HG03135 (cell line): ENCODE data around the gene WFDC5.
"Not testable (repeated sequence)": the region's sequence is repeated elsewhere in the genome, so short reads cannot be mapped to it uniquely, and the experiment has no call there.

Experiments
- ATAC-seq: cut with Tn5 transposase; IDR thresholded peaks from one replicate; pipeline ENCODE4 v1.9.1; 2021; ENCODE audit warnings: mild to moderate bottlenecking, moderate library complexity; ENCODE audit not compliant: unreplicated experiment

WFDC5 gene

GRCh38 chr20:45090481-45090880, 24.5 kb downstream of the WFDC5 start:
- ATAC-seq: no peak

GRCh38 chr20:45088247-45088646, 26.7 kb downstream of the WFDC5 start:
- no peak for ATAC-seq

- no peak for ATAC-seq
Observed at GRCh38 chr20:45087814-45088213, 27.2 kb downstream of the WFDC5 start.

GRCh38 chr20:45087097-45087790, 27.7 kb downstream of the WFDC5 start:
- ATAC-seq: no peak

GRCh38 chr20:45085867-45086266, 29.1 kb downstream of the WFDC5 start:
- no peak for ATAC-seq

GRCh38 chr20:45085289-45085688, 29.7 kb downstream of the WFDC5 start:
- ATAC-seq: no peak

- ATAC-seq: no peak
Observed at GRCh38 chr20:45083127-45083526, 31.8 kb downstream of the WFDC5 start.

GRCh38 chr20:45082468-45082867, 32.5 kb downstream of the WFDC5 start:
- ATAC-seq: no peak

- ATAC-seq: no peak
Observed at GRCh38 chr20:45080867-45081624, 33.9 kb downstream of the WFDC5 start.

GRCh38 chr20:45077559-45077958, 37.4 kb downstream of the WFDC5 start:
- ATAC-seq: no peak

- no peak for ATAC-seq
Observed at GRCh38 chr20:45073221-45073620, 41.8 kb downstream of the WFDC5 start.

GRCh38 chr20:45072066-45072465, 42.9 kb downstream of the WFDC5 start:
- ATAC-seq: no peak

GRCh38 chr20:45070932-45071632, 43.9 kb downstream of the WFDC5 start:
- ATAC-seq: no peak

GRCh38 chr20:45069261-45069660, 45.7 kb downstream of the WFDC5 start:
- ATAC-seq: no peak

- ATAC-seq: no peak
Observed at GRCh38 chr20:45067558-45067957, 47.4 kb downstream of the WFDC5 start.

- ATAC-seq: no peak
Observed at GRCh38 chr20:45067087-45067486, 47.9 kb downstream of the WFDC5 start.

- ATAC-seq: no peak
Observed at GRCh38 chr20:45066372-45066771, 48.6 kb downstream of the WFDC5 start.

GRCh38 chr20:45064812-45065211, 50.2 kb downstream of the WFDC5 start:
- ATAC-seq: no peak

GRCh38 chr20:45063107-45063506, 51.9 kb downstream of the WFDC5 start:
- ATAC-seq: not testable (repeated sequence)

- ATAC-seq: no peak
Observed at GRCh38 chr20:45061244-45061643, 53.7 kb downstream of the WFDC5 start.

- ATAC-seq: no peak
Observed at GRCh38 chr20:45060294-45060693, 54.7 kb downstream of the WFDC5 start.
